GM12878 (cell line): ENCODE measurements around the gene PRRT4. TPM values are rescaled to one million over a fixed set of nuclear protein-coding genes. Genes with fewer than 3 reads are reported as not detected.

Source experiments
- BRCA1 ChIP-seq: IDR thresholded peaks from 2 replicates; pipeline ENCODE4 v1.6.1; 2011; ENCODE audit warnings: low read depth, low read length, improper control_type of control experiment
- FOXK2 ChIP-seq: fragments of 450-650 bp; IDR thresholded peaks from 2 replicates; pipeline ENCODE4 v1.6.1; 2017; ENCODE audit warnings: mild to moderate bottlenecking, moderate library complexity
- PAX5 ChIP-seq: IDR thresholded peaks from 2 replicates; pipeline ENCODE4 v1.6.1; 2011; ENCODE audit warnings: low read depth, low read length, borderline replicate concordance
- POLR2A ChIP-seq: IDR thresholded peaks from 2 replicates; pipeline ENCODE4 v1.6.1; 2011; ENCODE audit warnings: low read depth, mild to moderate bottlenecking, low read length
- TCF3 ChIP-seq: IDR thresholded peaks from 2 replicates; pipeline ENCODE4 v1.6.1; 2012; ENCODE audit warnings: low read depth, mild to moderate bottlenecking, low read length, borderline replicate concordance; ENCODE audit not compliant: insufficient read depth
- ZBED1 ChIP-seq: IDR thresholded peaks from 2 replicates; pipeline ENCODE4 v1.6.1; 2016; ENCODE audit warnings: borderline replicate concordance
- ZNF622 ChIP-seq: fragments of 450-650 bp; IDR thresholded peaks from 2 replicates; pipeline ENCODE4 v1.6.1; 2017; ENCODE audit warnings: mild to moderate bottlenecking, inconsistent platforms
- polyA plus RNA-seq, 11 experiments: library from polyadenylated mRNA; depleted of rRNA in 4 of 11; unstranded in 6 of 11; stranded (reverse) in 5 of 11; fragments of >200 nt; fragmentation: Nextera tagmentation in 4 of 11; fragmentation: Illumina TruSeq in 1 of 11; extraction: Ambion mirVana in 4 of 11; extraction: Trizol in 1 of 11; gene quantifications; 1 replicate in 1 of 11; 2 replicates in 10 of 11; pipeline versions ENCODE4 v1.2.1 to v1.2.3, GENCODE V29; 2011 to 2016; ENCODE audit warnings: inconsistent platforms in 2 of 11, missing spikeins in 2 of 11, low read depth in 1 of 11
- small RNA-seq: library from RNA; depleted of rRNA; stranded (forward); fragments of <200 nt; gene quantifications from one replicate; pipeline ENCODE3, GENCODE V24; 2014
- total RNA-seq, 4 experiments: library from RNA; depleted of rRNA in 3 of 4; stranded (reverse); fragments of >200 nt in 3 of 4; fragmentation: Illumina TruSeq in 1 of 4; extraction: Trizol in 1 of 4; gene quantifications; 2 replicates each; pipeline versions ENCODE4 v1.2.1 to v1.2.3, GENCODE V29; 2013 to 2021
- TF ChIP-seq, protein P1 (sequence below): fragments of 450-650 bp; IDR thresholded peaks from 2 replicates; pipeline ENCODE4 v1.6.1; 2017; ENCODE audit warnings: mild to moderate bottlenecking, low read depth, inconsistent platforms; ENCODE audit not compliant: poor library complexity, severe bottlenecking

Gene PRRT4
- total and polyA plus RNA-seq, 10 of the 15 experiments (the other 5 are each of a cell fraction or from before 2014, with no cell fraction given): not detected

DNA sequence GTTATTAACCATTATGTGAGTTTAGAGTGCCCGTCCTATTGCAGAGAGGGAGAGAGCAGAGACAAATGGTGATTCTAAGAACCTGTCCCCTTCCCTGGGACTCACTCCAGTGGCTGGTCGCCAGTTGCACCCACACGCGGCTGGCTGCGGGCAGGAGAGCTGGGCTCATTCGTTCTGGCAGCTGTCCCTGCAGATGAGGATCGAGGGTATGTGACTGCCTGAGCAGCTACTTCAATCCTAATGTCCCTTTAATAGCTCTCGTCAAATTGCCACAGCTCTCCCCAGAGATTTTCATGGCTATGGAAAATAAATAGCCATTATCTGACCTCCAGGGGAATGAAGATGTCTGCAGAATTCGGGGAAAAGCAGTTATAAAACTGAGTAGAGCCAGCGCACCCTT, 59.4 kb downstream of the PRRT4 start (continued):
- TF ChIP-seq, protein P1, sequence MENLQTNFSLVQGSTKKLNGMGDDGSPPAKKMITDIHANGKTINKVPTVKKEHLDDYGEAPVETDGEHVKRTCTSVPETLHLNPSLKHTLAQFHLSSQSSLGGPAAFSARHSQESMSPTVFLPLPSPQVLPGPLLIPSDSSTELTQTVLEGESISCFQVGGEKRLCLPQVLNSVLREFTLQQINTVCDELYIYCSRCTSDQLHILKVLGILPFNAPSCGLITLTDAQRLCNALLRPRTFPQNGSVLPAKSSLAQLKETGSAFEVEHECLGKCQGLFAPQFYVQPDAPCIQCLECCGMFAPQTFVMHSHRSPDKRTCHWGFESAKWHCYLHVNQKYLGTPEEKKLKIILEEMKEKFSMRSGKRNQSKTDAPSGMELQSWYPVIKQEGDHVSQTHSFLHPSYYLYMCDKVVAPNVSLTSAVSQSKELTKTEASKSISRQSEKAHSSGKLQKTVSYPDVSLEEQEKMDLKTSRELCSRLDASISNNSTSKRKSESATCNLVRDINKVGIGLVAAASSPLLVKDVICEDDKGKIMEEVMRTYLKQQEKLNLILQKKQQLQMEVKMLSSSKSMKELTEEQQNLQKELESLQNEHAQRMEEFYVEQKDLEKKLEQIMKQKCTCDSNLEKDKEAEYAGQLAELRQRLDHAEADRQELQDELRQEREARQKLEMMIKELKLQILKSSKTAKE: no peak
- no peak for TF ChIP-seq ZNF622
- no peak for TF ChIP-seq TCF3
- no peak for TF ChIP-seq POLR2A
- no peak for TF ChIP-seq PAX5
- no peak for TF ChIP-seq FOXK2
- no peak for TF ChIP-seq ZBED1
- no peak for TF ChIP-seq BRCA1

Small RNA genes within 50 kb of the gene (small RNA-seq; reads per million reads assigned to genes)
- gene RNU7-27P: not detected

Other genes starting within 250 kb of the PRRT4 start
- not detected in 2 replicates for gene LEP, start 120.4 kb downstream of the PRRT4 start, total RNA-seq (2014; rRNA removed)
- not detected in 2 replicates for gene LEP, start 120.4 kb downstream of the PRRT4 start, total RNA-seq (2014; rRNA removed; fragmentation: Illumina TruSeq; extraction: Trizol)
- not detected in 2 replicates for gene LEP, start 120.4 kb downstream of the PRRT4 start, total RNA-seq (2021)
- gene LEP, start 120.4 kb downstream of the PRRT4 start, polyA plus RNA-seq (2011; rRNA removed): not detected in 2 replicates
- not detected in 2 replicates for gene LEP, start 120.4 kb downstream of the PRRT4 start, polyA plus RNA-seq (2014; fragmentation: Illumina TruSeq; extraction: Trizol)
- gene LEP, start 120.4 kb downstream of the PRRT4 start, polyA plus RNA-seq (2014; fragmentation: Nextera tagmentation; extraction: Ambion mirVana): not detected
- gene LEP, start 120.4 kb downstream of the PRRT4 start, polyA plus RNA-seq (2014; rRNA removed): not detected in 2 replicates
- gene LEP, start 120.4 kb downstream of the PRRT4 start, polyA plus RNA-seq (2016; fragmentation: Nextera tagmentation; extraction: Ambion mirVana): not detected
- 14.3 and 16.0 TPM in 2 replicates for gene RBM28, start 17.8 kb downstream of the PRRT4 start, total RNA-seq (2014; rRNA removed)
- 32.0 and 34.9 TPM in 2 replicates for gene RBM28, start 17.8 kb downstream of the PRRT4 start, total RNA-seq (2014; rRNA removed; fragmentation: Illumina TruSeq; extraction: Trizol)
- gene RBM28, start 17.8 kb downstream of the PRRT4 start, total RNA-seq (2021): 40.8 and 47.0 TPM in 2 replicates
- 26.5 and 38.2 TPM in 2 replicates for gene RBM28, start 17.8 kb downstream of the PRRT4 start, polyA plus RNA-seq (2011; rRNA removed)
- 36.1 and 46.4 TPM in 2 replicates for gene RBM28, start 17.8 kb downstream of the PRRT4 start, polyA plus RNA-seq (2014; fragmentation: Illumina TruSeq; extraction: Trizol)
- gene RBM28, start 17.8 kb downstream of the PRRT4 start, polyA plus RNA-seq (2014; fragmentation: Nextera tagmentation; extraction: Ambion mirVana): 10 to 100 TPM; 17.9 to 29.6 TPM
- gene RBM28, start 17.8 kb downstream of the PRRT4 start, polyA plus RNA-seq (2014; rRNA removed): 26.2 and 33.7 TPM in 2 replicates
- 10 to 100 TPM; 39.6 to 50.4 TPM for gene RBM28, start 17.8 kb downstream of the PRRT4 start, polyA plus RNA-seq (2016; fragmentation: Nextera tagmentation; extraction: Ambion mirVana)
- gene IMPDH1, start 48.3 kb upstream of the PRRT4 start, total RNA-seq (2014; rRNA removed): 48.4 and 51.7 TPM in 2 replicates
- gene IMPDH1, start 48.3 kb upstream of the PRRT4 start, total RNA-seq (2014; rRNA removed; fragmentation: Illumina TruSeq; extraction: Trizol): 27.7 and 31.4 TPM in 2 replicates
- 56.0 and 61.3 TPM in 2 replicates for gene IMPDH1, start 48.3 kb upstream of the PRRT4 start, total RNA-seq (2021)
- 18.5 and 34.8 TPM in 2 replicates for gene IMPDH1, start 48.3 kb upstream of the PRRT4 start, polyA plus RNA-seq (2011; rRNA removed)
- 10.5 and 24.0 TPM in 2 replicates for gene IMPDH1, start 48.3 kb upstream of the PRRT4 start, polyA plus RNA-seq (2014; fragmentation: Illumina TruSeq; extraction: Trizol)
- 1 to 10 TPM in 1 of 2 experiments, under 1 TPM in 1; 0.50 to 1.5 TPM for gene IMPDH1, start 48.3 kb upstream of the PRRT4 start, polyA plus RNA-seq (2014; fragmentation: Nextera tagmentation; extraction: Ambion mirVana)
- 50.8 and 55.9 TPM in 2 replicates for gene IMPDH1, start 48.3 kb upstream of the PRRT4 start, polyA plus RNA-seq (2014; rRNA removed)
- gene IMPDH1, start 48.3 kb upstream of the PRRT4 start, polyA plus RNA-seq (2016; fragmentation: Nextera tagmentation; extraction: Ambion mirVana): 10 to 100 TPM; 48.7 to 58.3 TPM
- gene HILPDA, start 94.2 kb upstream of the PRRT4 start, total RNA-seq (2014; rRNA removed): 15.1 and 16.4 TPM in 2 replicates
- gene HILPDA, start 94.2 kb upstream of the PRRT4 start, total RNA-seq (2014; rRNA removed; fragmentation: Illumina TruSeq; extraction: Trizol): 19.6 and 21.2 TPM in 2 replicates
- 12.0 and 14.1 TPM in 2 replicates for gene HILPDA, start 94.2 kb upstream of the PRRT4 start, total RNA-seq (2021)
- 198 and 232 TPM in 2 replicates for gene HILPDA, start 94.2 kb upstream of the PRRT4 start, polyA plus RNA-seq (2011; rRNA removed)
- 22.1 and 24.2 TPM in 2 replicates for gene HILPDA, start 94.2 kb upstream of the PRRT4 start, polyA plus RNA-seq (2014; fragmentation: Illumina TruSeq; extraction: Trizol)
- 10 to 100 TPM; 37.4 to 44.0 TPM for gene HILPDA, start 94.2 kb upstream of the PRRT4 start, polyA plus RNA-seq (2014; fragmentation: Nextera tagmentation; extraction: Ambion mirVana)
- gene HILPDA, start 94.2 kb upstream of the PRRT4 start, polyA plus RNA-seq (2014; rRNA removed): 26.1 and 29.6 TPM in 2 replicates
- gene HILPDA, start 94.2 kb upstream of the PRRT4 start, polyA plus RNA-seq (2016; fragmentation: Nextera tagmentation; extraction: Ambion mirVana): 10 to 100 TPM; 24.5 to 28.4 TPM
- 26.8 and 29.4 TPM in 2 replicates for gene METTL2B, start 115.1 kb upstream of the PRRT4 start, total RNA-seq (2014; rRNA removed)
- 35.3 and 36.9 TPM in 2 replicates for gene METTL2B, start 115.1 kb upstream of the PRRT4 start, total RNA-seq (2014; rRNA removed; fragmentation: Illumina TruSeq; extraction: Trizol)
- gene METTL2B, start 115.1 kb upstream of the PRRT4 start, total RNA-seq (2021): 27.7 and 28.1 TPM in 2 replicates
- gene METTL2B, start 115.1 kb upstream of the PRRT4 start, polyA plus RNA-seq (2011; rRNA removed): 36.4 and 37.8 TPM in 2 replicates
- gene METTL2B, start 115.1 kb upstream of the PRRT4 start, polyA plus RNA-seq (2014; fragmentation: Illumina TruSeq; extraction: Trizol): 36.6 and 51.7 TPM in 2 replicates
- gene METTL2B, start 115.1 kb upstream of the PRRT4 start, polyA plus RNA-seq (2014; fragmentation: Nextera tagmentation; extraction: Ambion mirVana): 10 to 100 TPM; 40.5 to 48.4 TPM
- 18.9 and 20.7 TPM in 2 replicates for gene METTL2B, start 115.1 kb upstream of the PRRT4 start, polyA plus RNA-seq (2014; rRNA removed)
- gene METTL2B, start 115.1 kb upstream of the PRRT4 start, polyA plus RNA-seq (2016; fragmentation: Nextera tagmentation; extraction: Ambion mirVana): 10 to 100 TPM; 43.4 to 43.5 TPM